Ishikawa (cell line): ENCODE measurements around the gene HTRA3.

ENCODE experiments used
- EP300 ChIP-seq: IDR thresholded peaks from 2 replicates; pipeline ENCODE4 v1.6.1; 2012; ENCODE audit warnings: borderline replicate concordance
- FOXM1 ChIP-seq: IDR thresholded peaks from 2 replicates; pipeline ENCODE4 v1.6.1; 2012; ENCODE audit warnings: low read depth, borderline replicate concordance
- RAD21 ChIP-seq: IDR thresholded peaks from 2 replicates; pipeline ENCODE4 v1.6.1; 2012; ENCODE audit warnings: low read depth
- TAF1 ChIP-seq: IDR thresholded peaks from 2 replicates; pipeline ENCODE4 v1.6.1; 2012; ENCODE audit warnings: low read depth, mild to moderate bottlenecking
- TCF12 ChIP-seq: IDR thresholded peaks from 2 replicates; pipeline ENCODE4 v1.6.1; 2012; ENCODE audit warnings: low read depth

DNA sequence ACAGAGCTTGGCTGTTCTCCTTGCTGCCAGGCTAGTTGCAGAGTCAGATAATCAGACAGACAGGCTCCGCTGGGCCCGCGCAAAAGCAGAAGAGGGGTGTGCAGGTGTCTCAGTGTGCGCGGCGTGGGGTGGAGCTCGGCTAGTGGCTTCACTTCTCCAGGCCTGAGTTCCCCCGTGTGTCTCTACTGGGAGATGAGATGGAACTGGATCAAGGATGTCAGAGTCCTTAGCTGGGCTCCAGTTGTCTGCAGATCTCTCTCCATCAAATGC, 21.1 kb downstream of the HTRA3 start:
- TF ChIP-seq EP300 (no peak), TAF1 (no peak), FOXM1 (no peak), RAD21 (no peak), TCF12 (no peak)
